Panc1 (cell line): Measurements from ENCODE around the gene SYNCRIP. TPM values are rescaled to one million over a fixed set of nuclear protein-coding genes. Genes with fewer than 3 reads are reported as not detected.
A peak's percentile ranks its signal among the peaks of the same experiment; 100 is the strongest.

Source experiments
- ATAC-seq: fragments of 200-7000 bp; cut with Tn5 transposase; 2 replicates; pipeline ENCODE4 v1.9.1; 2020; ENCODE audit warnings: mild to moderate bottlenecking, moderate library complexity
- BruUV-seq: library from RNA; stranded (reverse); fragments of 400-500 nt; replicated peaks from 2 replicates; lab custom pipeline; 2021; lab: Mats Ljungman, UMichigan
- CTCF ChIA-PET: fragments of 300-600 bp; sonication (Branson Sonifier 250); formaldehyde crosslinking; loops from one replicate; lab custom pipeline; 2022; ENCODE audit warnings: antibody characterized with exemption; lab: Charles Lee
- POLR2A ChIA-PET: fragments of 300-600 bp; sonication (Branson Sonifier 250); formaldehyde crosslinking; loops from one replicate; lab custom pipeline; 2022; ENCODE audit warnings: antibody characterized with exemption; lab: Charles Lee
- DNase-seq: peaks from one replicate; pipeline ENCODE4 v3.0.0-alpha.2; 2010; ENCODE audit warnings: low read depth, low spot score
- H3K27ac ChIP-seq: 2 replicates; pipeline ENCODE4 v1.5.1; 2011; ENCODE audit warnings: mild to moderate bottlenecking, low read length, inconsistent platforms
- H3K27me3 ChIP-seq: fragments of 200-500 bp; sonication (Bioruptor generic); 2 replicates; pipeline ENCODE4 v1.6.0; 2014; ENCODE audit warnings: low read length, inconsistent platforms; ENCODE audit not compliant: control insufficient read depth, insufficient read depth
- H3K36me3 ChIP-seq: fragments of 200-500 bp; sonication (Bioruptor generic); 2 replicates; pipeline ENCODE4 v1.5.1; 2014; ENCODE audit warnings: inconsistent platforms, mild to moderate bottlenecking, low read length, moderate library complexity; ENCODE audit not compliant: control insufficient read depth, insufficient read depth
- H3K4me1 ChIP-seq: 2 replicates; pipeline ENCODE4 v1.5.1; 2011; ENCODE audit warnings: inconsistent platforms, mild to moderate bottlenecking, low read length, moderate library complexity; ENCODE audit not compliant: control insufficient read depth, insufficient read depth
- H3K4me3 ChIP-seq, 2 experiments: 2 replicates each; pipeline ENCODE4 v1.5.1; 2011 to 2012; ENCODE audit warnings: low read depth in 2 of 2, low read length in 2 of 2, mild to moderate bottlenecking in 2 of 2, inconsistent platforms in 1 of 2, moderate library complexity in 1 of 2
- H3K9me3 ChIP-seq: fragments of 200-500 bp; sonication (Bioruptor generic); 2 replicates; pipeline ENCODE4 v1.5.1; 2014; ENCODE audit warnings: low read depth, mild to moderate bottlenecking, inconsistent platforms, low read length, moderate library complexity; ENCODE audit not compliant: control insufficient read depth, insufficient read depth
- POLR2AphosphoS5 ChIP-seq: IDR thresholded peaks from 2 replicates; pipeline ENCODE4 v1.6.1; 2012; ENCODE audit warnings: mild to moderate bottlenecking, low read depth, low read length, moderate library complexity
- SIN3A ChIP-seq: IDR thresholded peaks from 2 replicates; pipeline ENCODE4 v1.6.1; 2012; ENCODE audit warnings: low read depth, mild to moderate bottlenecking, low read length, moderate library complexity, borderline replicate concordance; ENCODE audit not compliant: insufficient read depth
- TCF7L2 ChIP-seq: IDR thresholded peaks from 2 replicates; pipeline ENCODE4 v1.6.1; 2011; ENCODE audit warnings: mild to moderate bottlenecking, low read depth, low read length, inconsistent platforms
- in situ Hi-C: cut with HindIII; loops from 2 replicates; pipeline ENCODE4 v1.10.0; 2016; ENCODE audit warnings: low sequenced_read_pairs, low pct_unique_long_range_greater_than_20kb
- intact Hi-C: fragments of 100-400 bp; cut with micrococcal nuclease; formaldehyde crosslinking; loops from one replicate; pipeline ENCODE4 v1.10.0; 2022; ENCODE audit not compliant: unreplicated experiment
- total RNA-seq: library from RNA; stranded (reverse); gene quantifications from one replicate; pipeline ENCODE4 v1.2.1, GENCODE V29; 2021; ENCODE audit not compliant: unreplicated experiment
- TF ChIP-seq, protein P1 (sequence below), 2 experiments: IDR thresholded peaks; 2 replicates each; pipeline ENCODE4 v1.6.1; 2011 to 2012; ENCODE audit warnings: low read depth in 2 of 2, control low read depth in 1 of 2, low read length in 1 of 2, mild to moderate bottlenecking in 1 of 2, moderate library complexity in 1 of 2; ENCODE audit not compliant: insufficient read depth in 1 of 2
- TF ChIP-seq, protein P2 (sequence below): fragments of 450-650 bp; IDR thresholded peaks from 2 replicates; pipeline ENCODE4 v1.5.1; 2017; ENCODE audit warnings: mild to moderate bottlenecking

The SYNCRIP gene
- total RNA-seq, 1 experiment from 2014 or later = 141 TPM

DNA sequence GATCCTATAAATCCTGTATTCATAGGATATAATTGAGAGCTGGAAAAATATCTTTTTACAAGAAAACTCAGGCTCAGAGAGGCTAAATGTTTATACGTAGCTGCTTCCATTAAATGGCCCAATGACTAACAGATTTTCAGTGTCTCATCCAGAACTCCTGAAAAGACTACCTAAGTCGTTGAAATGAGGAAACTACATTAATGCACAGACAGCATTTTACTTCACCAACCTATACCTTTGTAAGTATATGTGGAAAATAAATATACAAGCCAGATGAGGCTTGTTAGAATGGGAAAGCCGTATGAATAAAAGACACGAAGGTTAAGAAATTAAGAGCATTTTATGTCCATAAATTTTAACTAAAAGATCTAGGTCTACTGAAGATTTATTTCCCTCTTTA is 40.6 kb downstream of the SYNCRIP start:
- H3K36me3 ChIP-seq = peaks cover 7% of the 10 kb centered on the region; the same call in 1 of the 2 replicates
- H3K27ac ChIP-seq = no peak overlapping the region
- BruUV-seq = no TSS peak
- ChIA-PET POLR2A (no interaction called here), CTCF (no interaction called here)
- no peak overlapping the region for H3K4me3 ChIP-seq
- no peaks in the 10 kb centered on the region for H3K9me3 ChIP-seq
- in situ Hi-C loops = no loop called here
- peaks cover 11% of the 10 kb centered on the region; the same call in 1 of the 2 replicates for H3K4me1 ChIP-seq
- H3K27me3 ChIP-seq = no peaks in the 10 kb centered on the region
- DNase-seq (no peak), ATAC-seq (no peak)
- intact Hi-C loops = no loop called here
- TF ChIP-seq, protein P1, sequence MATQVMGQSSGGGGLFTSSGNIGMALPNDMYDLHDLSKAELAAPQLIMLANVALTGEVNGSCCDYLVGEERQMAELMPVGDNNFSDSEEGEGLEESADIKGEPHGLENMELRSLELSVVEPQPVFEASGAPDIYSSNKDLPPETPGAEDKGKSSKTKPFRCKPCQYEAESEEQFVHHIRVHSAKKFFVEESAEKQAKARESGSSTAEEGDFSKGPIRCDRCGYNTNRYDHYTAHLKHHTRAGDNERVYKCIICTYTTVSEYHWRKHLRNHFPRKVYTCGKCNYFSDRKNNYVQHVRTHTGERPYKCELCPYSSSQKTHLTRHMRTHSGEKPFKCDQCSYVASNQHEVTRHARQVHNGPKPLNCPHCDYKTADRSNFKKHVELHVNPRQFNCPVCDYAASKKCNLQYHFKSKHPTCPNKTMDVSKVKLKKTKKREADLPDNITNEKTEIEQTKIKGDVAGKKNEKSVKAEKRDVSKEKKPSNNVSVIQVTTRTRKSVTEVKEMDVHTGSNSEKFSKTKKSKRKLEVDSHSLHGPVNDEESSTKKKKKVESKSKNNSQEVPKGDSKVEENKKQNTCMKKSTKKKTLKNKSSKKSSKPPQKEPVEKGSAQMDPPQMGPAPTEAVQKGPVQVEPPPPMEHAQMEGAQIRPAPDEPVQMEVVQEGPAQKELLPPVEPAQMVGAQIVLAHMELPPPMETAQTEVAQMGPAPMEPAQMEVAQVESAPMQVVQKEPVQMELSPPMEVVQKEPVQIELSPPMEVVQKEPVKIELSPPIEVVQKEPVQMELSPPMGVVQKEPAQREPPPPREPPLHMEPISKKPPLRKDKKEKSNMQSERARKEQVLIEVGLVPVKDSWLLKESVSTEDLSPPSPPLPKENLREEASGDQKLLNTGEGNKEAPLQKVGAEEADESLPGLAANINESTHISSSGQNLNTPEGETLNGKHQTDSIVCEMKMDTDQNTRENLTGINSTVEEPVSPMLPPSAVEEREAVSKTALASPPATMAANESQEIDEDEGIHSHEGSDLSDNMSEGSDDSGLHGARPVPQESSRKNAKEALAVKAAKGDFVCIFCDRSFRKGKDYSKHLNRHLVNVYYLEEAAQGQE (IDR thresholded peaks at IDR 0.05; ENCODE audit: insufficient read depth in 1 of 2, low read depth in 2 of 2, low read length in 1 of 2) = no peak
- no peak for TF ChIP-seq TCF7L2
- TF ChIP-seq SIN3A = no peak
- TF ChIP-seq, protein P2, sequence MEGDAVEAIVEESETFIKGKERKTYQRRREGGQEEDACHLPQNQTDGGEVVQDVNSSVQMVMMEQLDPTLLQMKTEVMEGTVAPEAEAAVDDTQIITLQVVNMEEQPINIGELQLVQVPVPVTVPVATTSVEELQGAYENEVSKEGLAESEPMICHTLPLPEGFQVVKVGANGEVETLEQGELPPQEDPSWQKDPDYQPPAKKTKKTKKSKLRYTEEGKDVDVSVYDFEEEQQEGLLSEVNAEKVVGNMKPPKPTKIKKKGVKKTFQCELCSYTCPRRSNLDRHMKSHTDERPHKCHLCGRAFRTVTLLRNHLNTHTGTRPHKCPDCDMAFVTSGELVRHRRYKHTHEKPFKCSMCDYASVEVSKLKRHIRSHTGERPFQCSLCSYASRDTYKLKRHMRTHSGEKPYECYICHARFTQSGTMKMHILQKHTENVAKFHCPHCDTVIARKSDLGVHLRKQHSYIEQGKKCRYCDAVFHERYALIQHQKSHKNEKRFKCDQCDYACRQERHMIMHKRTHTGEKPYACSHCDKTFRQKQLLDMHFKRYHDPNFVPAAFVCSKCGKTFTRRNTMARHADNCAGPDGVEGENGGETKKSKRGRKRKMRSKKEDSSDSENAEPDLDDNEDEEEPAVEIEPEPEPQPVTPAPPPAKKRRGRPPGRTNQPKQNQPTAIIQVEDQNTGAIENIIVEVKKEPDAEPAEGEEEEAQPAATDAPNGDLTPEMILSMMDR = no peak
- no peak for TF ChIP-seq POLR2AphosphoS5

DNA sequence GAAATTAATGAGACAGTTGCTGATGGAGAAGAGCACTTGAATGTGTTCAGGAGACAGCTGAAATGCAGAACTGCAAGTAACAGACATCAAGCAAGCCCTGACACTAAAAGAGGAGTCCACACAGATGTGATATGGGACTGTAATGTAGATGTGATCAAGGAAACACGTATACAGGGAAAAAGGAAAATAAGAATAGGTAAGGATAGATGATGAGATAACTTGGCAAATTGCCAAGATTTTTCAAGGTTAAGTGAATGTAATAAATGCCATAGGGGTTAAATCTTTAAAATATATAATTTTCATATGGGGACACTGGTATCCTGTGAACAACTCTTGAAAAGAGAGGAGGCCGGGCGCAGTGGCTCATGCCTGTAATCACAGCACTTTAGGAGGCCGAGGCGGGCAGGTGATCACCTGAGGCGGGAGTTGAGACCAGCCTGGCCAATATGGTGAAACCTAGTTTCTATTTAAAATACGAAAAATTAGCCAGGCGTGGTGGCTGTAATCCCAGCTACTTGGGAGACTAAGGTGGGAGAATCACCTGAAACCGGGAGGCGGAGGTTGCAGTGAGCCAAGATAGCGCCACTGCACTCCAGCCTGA is 41.9 kb downstream of the SYNCRIP start:
- peak; percentile 43 for ATAC-seq

More for the DNA sequence above, 41.9 kb downstream of the SYNCRIP start:
- TF ChIP-seq SIN3A = no peak
- TF ChIP-seq, protein P2 = no peak
- TF ChIP-seq TCF7L2 = no peak
- TF ChIP-seq POLR2AphosphoS5 = no peak; the same call in 1 of the 2 replicates
- TF ChIP-seq, protein P1 (IDR thresholded peaks at IDR 0.05; ENCODE audit: insufficient read depth in 1 of 2, low read depth in 2 of 2, low read length in 1 of 2) = no peak
- ChIA-PET POLR2A (no interaction called here), CTCF (no interaction called here)
- no peak for DNase-seq
- intact Hi-C loops = no loop called here
- no peaks in the 10 kb centered on the region for H3K9me3 ChIP-seq
- H3K4me3 ChIP-seq = no peak overlapping the region
- in situ Hi-C loops = no loop called here
- no peaks in the 10 kb centered on the region; the same call in 1 of the 2 replicates for H3K36me3 ChIP-seq
- H3K27me3 ChIP-seq = no peaks in the 10 kb centered on the region
- no TSS peak for BruUV-seq
- H3K4me1 ChIP-seq = peaks cover 21% of the 10 kb centered on the region; the same call in 1 of the 2 replicates
- H3K27ac ChIP-seq = no peak overlapping the region
